Neuron (in vitro differentiated cells): Measurements from ENCODE around the gene CCDC12.

Source experiments
- H2AFZ ChIP-seq: one replicate; pipeline ENCODE4 v1.6.1; 2013; ENCODE audit warnings: low read depth, mild to moderate bottlenecking, inconsistent platforms, low read length, moderate library complexity
- H3K27me3 ChIP-seq: one replicate; pipeline ENCODE4 v1.6.1; 2013; ENCODE audit warnings: low read length; ENCODE audit not compliant: insufficient read depth
- H3K36me3 ChIP-seq: one replicate; pipeline ENCODE4 v1.6.1; 2013; ENCODE audit warnings: low read length; ENCODE audit not compliant: insufficient read depth
- H3K4me1 ChIP-seq: one replicate; pipeline ENCODE4 v1.6.1; 2013; ENCODE audit warnings: low read length; ENCODE audit not compliant: insufficient read depth
- H3K4me3 ChIP-seq: 2 replicates; pipeline ENCODE4 v1.5.1; 2013; ENCODE audit warnings: mild to moderate bottlenecking, low read length, moderate library complexity
- H3K9me3 ChIP-seq: one replicate; pipeline ENCODE4 v1.6.1; 2013; ENCODE audit warnings: low read length

CCDC12 gene

GRCh38 chr3:46926871-46927717, 49.5 kb downstream of the CCDC12 start:
- H3K4me1 ChIP-seq, result no peaks in the 10 kb centered on the region
- no peaks in the 10 kb centered on the region for H3K27me3 ChIP-seq
- no peak overlapping the region for H2AFZ ChIP-seq
- H3K4me3 ChIP-seq, result no peak overlapping the region
- H3K36me3 ChIP-seq, result peaks cover 52% of the 10 kb centered on the region
- H3K9me3 ChIP-seq, result peaks cover 5% of the 10 kb centered on the region

- peaks cover 7% of the 10 kb centered on the region for H3K9me3 ChIP-seq
- no peaks in the 10 kb centered on the region for H3K27me3 ChIP-seq
- peaks cover 58% of the 10 kb centered on the region for H3K36me3 ChIP-seq
- H3K4me1 ChIP-seq, result no peaks in the 10 kb centered on the region
- H2AFZ ChIP-seq, result no peak overlapping the region
- H3K4me3 ChIP-seq, result no peak overlapping the region
Observed at GRCh38 chr3:46926447-46926846, 50.1 kb downstream of the CCDC12 start.

GRCh38 chr3:46926039-46926438, 50.5 kb downstream of the CCDC12 start:
- no peak overlapping the region for H3K4me3 ChIP-seq
- H3K4me1 ChIP-seq, result no peaks in the 10 kb centered on the region
- no peaks in the 10 kb centered on the region for H3K27me3 ChIP-seq
- peaks cover 7% of the 10 kb centered on the region for H3K9me3 ChIP-seq
- H2AFZ ChIP-seq, result no peak overlapping the region
- H3K36me3 ChIP-seq, result peaks cover 62% of the 10 kb centered on the region

- Histone ChIP-seq H3K36me3 (peaks cover 67% of the 10 kb centered on the region), H3K9me3 (peaks cover 7% of the 10 kb centered on the region), H3K27me3 (no peaks in the 10 kb centered on the region), H3K4me3 (no peak overlapping the region), H3K4me1 (no peaks in the 10 kb centered on the region), H2AFZ (no peak overlapping the region)
Observed at GRCh38 chr3:46925585-46925934, 51.0 kb downstream of the CCDC12 start.

- H3K27me3 ChIP-seq, result no peaks in the 10 kb centered on the region
- H3K36me3 ChIP-seq, result peaks cover 72% of the 10 kb centered on the region
- no peak overlapping the region for H3K4me3 ChIP-seq
- no peak overlapping the region for H2AFZ ChIP-seq
- H3K4me1 ChIP-seq, result no peaks in the 10 kb centered on the region
- H3K9me3 ChIP-seq, result peaks cover 7% of the 10 kb centered on the region
Observed at GRCh38 chr3:46924921-46925584, 51.5 kb downstream of the CCDC12 start.

GRCh38 chr3:46923559-46924350, 52.8 kb downstream of the CCDC12 start:
- Histone ChIP-seq H3K4me3 (no peak overlapping the region), H3K9me3 (peaks cover 10% of the 10 kb centered on the region), H3K27me3 (no peaks in the 10 kb centered on the region), H2AFZ (no peak overlapping the region), H3K4me1 (no peaks in the 10 kb centered on the region), H3K36me3 (peaks cover 82% of the 10 kb centered on the region)

- no peak overlapping the region for H2AFZ ChIP-seq
- no peak overlapping the region for H3K4me3 ChIP-seq
- H3K9me3 ChIP-seq, result peaks cover 9% of the 10 kb centered on the region
- H3K27me3 ChIP-seq, result no peaks in the 10 kb centered on the region
- no peaks in the 10 kb centered on the region for H3K4me1 ChIP-seq
- peaks cover 89% of the 10 kb centered on the region for H3K36me3 ChIP-seq
Observed at GRCh38 chr3:46922871-46923558, 53.5 kb downstream of the CCDC12 start.

GRCh38 chr3:46922426-46922825, 54.1 kb downstream of the CCDC12 start:
- no peak overlapping the region for H3K4me3 ChIP-seq
- no peaks in the 10 kb centered on the region for H3K4me1 ChIP-seq
- H3K9me3 ChIP-seq, result peaks cover 11% of the 10 kb centered on the region
- no peak overlapping the region for H2AFZ ChIP-seq
- H3K27me3 ChIP-seq, result no peaks in the 10 kb centered on the region
- H3K36me3 ChIP-seq, result peaks cover 92% of the 10 kb centered on the region

GRCh38 chr3:46921871-46922271, 54.7 kb downstream of the CCDC12 start:
- Histone ChIP-seq H3K27me3 (no peaks in the 10 kb centered on the region), H2AFZ (no peak overlapping the region), H3K4me3 (no peak overlapping the region), H3K9me3 (peaks cover 11% of the 10 kb centered on the region), H3K36me3 (peaks cover 94% of the 10 kb centered on the region), H3K4me1 (no peaks in the 10 kb centered on the region)

- Histone ChIP-seq H3K4me1 (no peaks in the 10 kb centered on the region), H3K4me3 (no peak overlapping the region), H3K36me3 (peaks cover 92% of the 10 kb centered on the region), H3K27me3 (no peaks in the 10 kb centered on the region), H3K9me3 (peaks cover 11% of the 10 kb centered on the region), H2AFZ (no peak overlapping the region)
Observed at GRCh38 chr3:46921041-46921440, 55.5 kb downstream of the CCDC12 start.

GRCh38 chr3:46918634-46919033, 57.9 kb downstream of the CCDC12 start:
- no peaks in the 10 kb centered on the region for H3K27me3 ChIP-seq
- no peak overlapping the region for H2AFZ ChIP-seq
- H3K36me3 ChIP-seq, result peaks cover 69% of the 10 kb centered on the region
- no peak overlapping the region for H3K4me3 ChIP-seq
- peaks cover 13% of the 10 kb centered on the region for H3K9me3 ChIP-seq
- H3K4me1 ChIP-seq, result no peaks in the 10 kb centered on the region

- H3K36me3 ChIP-seq, result peaks cover 68% of the 10 kb centered on the region
- no peaks in the 10 kb centered on the region for H3K27me3 ChIP-seq
- no peak overlapping the region for H2AFZ ChIP-seq
- no peaks in the 10 kb centered on the region for H3K4me1 ChIP-seq
- H3K9me3 ChIP-seq, result peaks cover 13% of the 10 kb centered on the region
- no peak overlapping the region for H3K4me3 ChIP-seq
Observed at GRCh38 chr3:46918202-46918601, 58.3 kb downstream of the CCDC12 start.
